ENCODE results near the gene TBC1D5.
"Not testable (repeated sequence)": the region's sequence is repeated elsewhere in the genome, so short reads cannot be mapped to it uniquely, and the experiment has no call there.

The TBC1D5 gene

GRCh38 chr3:17655743-17656142, 86.7 kb downstream of the TBC1D5 start:
- peaks cover 0 to 10% (median 0%) of the 10 kb centered on the region in 11 experiments; a peak in 3 of 22 replicates for H3K36me3 ChIP-seq
- H3K4me3 ChIP-seq = no peak overlapping the region
- TF ChIP-seq Cebpa-rat (IDR thresholded peaks at IDR 0.05) = no peak
- no peaks in the 10 kb centered on the region for H3K27me3 ChIP-seq
- H3K9me3 ChIP-seq (replicated peaks in 1 of 11) = peaks cover 0 to 10% (median 0%) of the 10 kb centered on the region in 11 experiments; a peak in 2 of 22 replicates
- peaks cover 0 to 5% (median 0%) of the 10 kb centered on the region in 11 experiments; a peak in 3 of 22 replicates for H4K20me1 ChIP-seq
- no peak overlapping the region for H3K9ac ChIP-seq
- 0 out of 22 replicates have a peak overlapping the region, but pooled peaks of 1 of the 11 experiments have one; percentile 24 for H3K4me2 ChIP-seq
- H3K27ac ChIP-seq = no peak overlapping the region
- H3K4me1 ChIP-seq = peaks cover 0 to 17% (median 0%) of the 10 kb centered on the region in 10 experiments; a peak in 2 of 20 replicates

- not testable (repeated sequence) for H3K27ac ChIP-seq
Measured at GRCh38 chr3:17649748-17650147, 92.7 kb downstream of the TBC1D5 start.

GRCh38 chr3:17648630-17649355, 93.6 kb downstream of the TBC1D5 start:
- peaks cover 10 to 17% (median 14%) of the 10 kb centered on the region in 11 experiments; a peak in 20 of 22 replicates for H3K9me3 ChIP-seq (replicated peaks in 1 of 11)
- not testable (repeated sequence) for H3K9ac ChIP-seq, H3K27me3 ChIP-seq

More at GRCh38 chr3:17649748-17650147, 92.7 kb downstream of the TBC1D5 start:
- not testable (repeated sequence) for H3K27me3 ChIP-seq, H3K4me3 ChIP-seq, H3K9ac ChIP-seq, H3K4me2 ChIP-seq, H3K36me3 ChIP-seq
- Histone ChIP-seq H3K9me3 (replicated peaks in 1 of 11) (peaks cover 10 to 17% (median 14%) of the 10 kb centered on the region in 11 experiments; a peak in 20 of 22 replicates), H4K20me1 (peaks cover 0 to 15% (median 0%) of the 10 kb centered on the region in 11 experiments; a peak in 2 of 22 replicates), H3K4me1 (peaks cover 0 to 12% (median 0%) of the 10 kb centered on the region in 10 experiments; a peak in 4 of 20 replicates)

GRCh38 chr3:17645074-17645698, 97.2 kb downstream of the TBC1D5 start:
- Histone ChIP-seq H3K9me3 (replicated peaks in 1 of 11) (peaks cover 10 to 17% (median 14%) of the 10 kb centered on the region in 11 experiments; a peak in 20 of 22 replicates), H3K36me3 (peaks cover 0 to 6% (median 0%) of the 10 kb centered on the region in 11 experiments; a peak in 3 of 22 replicates), H3K27me3 (no peaks in the 10 kb centered on the region), H3K4me3 (no peak overlapping the region), H4K20me1 (peaks cover 0 to 15% (median 0%) of the 10 kb centered on the region in 11 experiments; a peak in 2 of 22 replicates), H3K9ac (no peak overlapping the region), H3K27ac (no peak overlapping the region), H3K4me2 (peak overlapping the region in 1 of 11 experiments; percentile 24; a peak in 1 of 22 replicates), H3K4me1 (peaks cover 0 to 23% (median 1%) of the 10 kb centered on the region in 10 experiments; a peak in 6 of 20 replicates)
- 0 out of 22 replicates have a peak, but pooled peaks of 1 of the 11 experiments have one; percentile 13 for TF ChIP-seq Cebpa-rat (IDR thresholded peaks at IDR 0.05)

More at GRCh38 chr3:17648630-17649355, 93.6 kb downstream of the TBC1D5 start:
- Histone ChIP-seq H3K4me1 (peaks cover 0 to 11% (median 0%) of the 10 kb centered on the region in 10 experiments; a peak in 4 of 20 replicates), H4K20me1 (peaks cover 0 to 15% (median 0%) of the 10 kb centered on the region in 11 experiments; a peak in 2 of 22 replicates)
- H3K4me3 ChIP-seq, H3K36me3 ChIP-seq, H3K27ac ChIP-seq, H3K4me2 ChIP-seq: not testable (repeated sequence)

GRCh38 chr3:17643691-17644090, 98.7 kb downstream of the TBC1D5 start:
- Histone ChIP-seq H3K27ac (no peak overlapping the region), H3K4me3 (no peak overlapping the region), H3K27me3 (no peaks in the 10 kb centered on the region), H3K4me2 (no peak overlapping the region), H3K4me1 (peaks cover 0 to 36% (median 3%) of the 10 kb centered on the region in 10 experiments; a peak in 7 of 20 replicates), H4K20me1 (peaks cover 0 to 15% (median 0%) of the 10 kb centered on the region in 11 experiments; a peak in 3 of 22 replicates), H3K9me3 (replicated peaks in 1 of 11) (peaks cover 0 to 2% (median under 1%) of the 10 kb centered on the region in 11 experiments; a peak in 6 of 22 replicates), H3K36me3 (no peaks in the 10 kb centered on the region), H3K9ac (no peak overlapping the region)
- TF ChIP-seq Cebpa-rat (IDR thresholded peaks at IDR 0.05) = no peak

GRCh38 chr3:17642474-17642873, 100.0 kb downstream of the TBC1D5 start:
- no peak overlapping the region for H3K9ac ChIP-seq
- no peaks in the 10 kb centered on the region for H3K36me3 ChIP-seq
- H3K27me3 ChIP-seq = no peaks in the 10 kb centered on the region
- no peak overlapping the region for H3K4me2 ChIP-seq
- H3K4me1 ChIP-seq = peaks cover 0 to 41% (median 3%) of the 10 kb centered on the region in 10 experiments; a peak in 8 of 20 replicates
- H3K9me3 ChIP-seq (replicated peaks in 1 of 11) = no peaks in the 10 kb centered on the region
- no peak for TF ChIP-seq Cebpa-rat (IDR thresholded peaks at IDR 0.05)
- H3K4me3 ChIP-seq = no peak overlapping the region
- H4K20me1 ChIP-seq = peaks cover 0 to 13% (median 0%) of the 10 kb centered on the region in 11 experiments; a peak in 3 of 22 replicates
- H3K27ac ChIP-seq = no peak overlapping the region

- Histone ChIP-seq H4K20me1 (peaks cover 0 to 4% (median 0%) of the 10 kb centered on the region in 11 experiments; a peak in 2 of 22 replicates), H3K27me3 (no peaks in the 10 kb centered on the region), H3K4me3 (no peak overlapping the region), H3K27ac (no peak overlapping the region), H3K36me3 (no peaks in the 10 kb centered on the region), H3K4me1 (peaks cover 0 to 48% (median 3%) of the 10 kb centered on the region in 10 experiments; a peak in 8 of 20 replicates), H3K4me2 (no peak overlapping the region), H3K9ac (no peak overlapping the region), H3K9me3 (replicated peaks in 1 of 11) (no peaks in the 10 kb centered on the region)
- TF ChIP-seq Cebpa-rat (IDR thresholded peaks at IDR 0.05) = no peak
Measured at GRCh38 chr3:17640466-17640865, 102.0 kb downstream of the TBC1D5 start.

GRCh38 chr3:17639765-17640164, 102.7 kb downstream of the TBC1D5 start:
- H3K36me3 ChIP-seq = no peaks in the 10 kb centered on the region

More at GRCh38 chr3:17639765-17640164, 102.7 kb downstream of the TBC1D5 start:
- H3K9me3 ChIP-seq (replicated peaks in 1 of 11) = no peaks in the 10 kb centered on the region
- TF ChIP-seq Cebpa-rat (IDR thresholded peaks at IDR 0.05) = peak in 2 of 11 experiments; percentile 51 to 62; a peak in 4 of 22 replicates
- peak overlapping the region in 1 of 11 experiments; percentile 7; a peak in 2 of 22 replicates for H3K27ac ChIP-seq
- no peak overlapping the region for H3K9ac ChIP-seq
- no peak overlapping the region for H3K4me3 ChIP-seq
- no peaks in the 10 kb centered on the region for H3K27me3 ChIP-seq
- peak overlapping the region in 2 of 11 experiments; percentile 15 to 32; a peak in 6 of 22 replicates for H3K4me2 ChIP-seq
- H4K20me1 ChIP-seq = no peaks in the 10 kb centered on the region; a peak in 2 of 22 replicates
- H3K4me1 ChIP-seq = peaks cover 0 to 43% (median 0%) of the 10 kb centered on the region in 10 experiments; a peak in 7 of 20 replicates

Measured in BLaER1 treated with 17β-estradiol and CSF1 and Interleukin-3, amounts not matched to agents 10 nM and 100 nM (cell line).